Activated CD4-positive, alpha-beta T cell treated with anti-CD3 and anti-CD28 coated beads, Interleukin-2, amount 10 ng/mL, durations not matched to agents 7 days and 5 days (primary cell): ENCODE results near the gene OR5L1. TPM values are rescaled to one million over a fixed set of nuclear protein-coding genes. Genes with fewer than 3 reads are reported as not detected.

Experiments
- total RNA-seq, 2 experiments: library from RNA; stranded (reverse); gene quantifications; one replicate each; pipeline ENCODE4 v1.2.3, GENCODE V29; 2021

The OR5L1 gene
- total RNA-seq, 2 experiments from 2014 or later, result not detected

Other genes starting within 250 kb of the OR5L1 start
- gene OR4C16, start 239.2 kb upstream of the OR5L1 start, total RNA-seq, result not detected
- not detected for gene OR4C11, start 203.7 kb upstream of the OR5L1 start, total RNA-seq
- gene OR4P4, start 176.3 kb upstream of the OR5L1 start, total RNA-seq, result not detected
- gene OR4S2, start 163.0 kb upstream of the OR5L1 start, total RNA-seq, result not detected
- not detected for gene OR4C6, start 149.2 kb upstream of the OR5L1 start, total RNA-seq
- gene OR5D13, start 37.9 kb upstream of the OR5L1 start, total RNA-seq, result not detected
- gene OR5D14, start 15.8 kb upstream of the OR5L1 start, total RNA-seq, result not detected
- gene OR5D18, start 8.3 kb downstream of the OR5L1 start, total RNA-seq, result not detected
- gene OR5L2, start 15.9 kb downstream of the OR5L1 start, total RNA-seq, result not detected
- not detected for gene OR5D16, start 27.4 kb downstream of the OR5L1 start, total RNA-seq
- not detected for gene TRIM51, start 71.9 kb downstream of the OR5L1 start, total RNA-seq
- gene OR5W2, start 103.2 kb downstream of the OR5L1 start, total RNA-seq, result not detected
- not detected for gene OR5I1, start 125.0 kb downstream of the OR5L1 start, total RNA-seq
- not detected for gene OR10AG1, start 158.6 kb downstream of the OR5L1 start, total RNA-seq
- gene OR5F1, start 183.3 kb downstream of the OR5L1 start, total RNA-seq, result not detected
- gene OR5AS1, start 216.3 kb downstream of the OR5L1 start, total RNA-seq, result not detected